IPS-NIHi7 (cell line): Measurements from ENCODE around the gene PCDH10.

Source experiments
- DNase-seq: peaks from one replicate; pipeline ENCODE4 v3.0.0; 2012; ENCODE audit warnings: mixed read lengths; ENCODE audit errors: extremely low spot score

Gene PCDH10

GRCh38 chr4:133148690-133149363, at the start of gene PCDH10:
PCDH10 (plus strand) TSS chr4:133149294; CDS start chr4:133150141, 847 bp downstream.
- DNase-seq, result peak; percentile 88

GRCh38 chr4:133102043-133102442, 47.1 kb upstream of the PCDH10 start:
- no peak for DNase-seq

GRCh38 chr4:133102612-133103409, 46.3 kb upstream of the PCDH10 start:
- DNase-seq, result peak; percentile 18

DNA sequence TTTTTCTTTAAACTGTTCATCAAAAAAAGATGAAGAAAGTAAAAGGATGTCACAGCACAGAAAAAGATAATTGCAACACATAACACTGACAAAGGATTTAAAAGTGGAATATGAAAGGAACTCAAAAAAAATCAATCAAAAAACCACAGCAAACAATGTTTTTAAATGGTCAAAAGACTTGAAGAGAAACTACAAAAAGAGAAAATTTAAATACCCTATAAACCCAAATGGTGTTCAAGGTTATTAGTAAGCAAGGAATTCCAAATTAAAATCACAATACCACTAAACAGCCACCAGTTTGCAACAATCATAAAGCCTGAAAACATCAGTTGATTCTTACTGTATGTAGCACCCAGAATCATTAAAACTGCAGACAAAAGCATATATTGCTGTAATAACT, 36.5 kb upstream of the PCDH10 start:
- DNase-seq, result no peak

- no peak for DNase-seq
These were observed 24.3 kb upstream of the PCDH10 start for GRCh38 chr4:133124746-133125145.

DNA sequence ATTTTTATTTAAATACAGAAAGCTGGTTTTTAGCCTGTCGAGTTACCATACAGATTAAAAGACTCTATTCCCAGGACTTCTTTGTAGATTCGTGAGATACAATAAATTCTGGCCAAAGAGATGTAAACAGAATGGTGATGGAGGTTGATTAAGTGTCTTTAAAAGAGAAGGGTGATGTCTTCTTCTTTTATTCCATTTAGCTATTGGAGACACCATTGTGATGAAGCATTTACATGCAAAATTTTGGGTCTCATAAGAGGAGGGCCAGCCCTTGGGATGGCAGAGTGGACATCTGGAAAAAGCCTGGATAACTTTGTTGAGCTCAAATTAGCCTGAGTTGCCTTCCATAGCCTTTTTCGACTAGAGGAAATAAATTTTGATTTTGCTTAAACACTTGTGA, 21.6 kb upstream of the PCDH10 start:
- DNase-seq, result no peak

DNA sequence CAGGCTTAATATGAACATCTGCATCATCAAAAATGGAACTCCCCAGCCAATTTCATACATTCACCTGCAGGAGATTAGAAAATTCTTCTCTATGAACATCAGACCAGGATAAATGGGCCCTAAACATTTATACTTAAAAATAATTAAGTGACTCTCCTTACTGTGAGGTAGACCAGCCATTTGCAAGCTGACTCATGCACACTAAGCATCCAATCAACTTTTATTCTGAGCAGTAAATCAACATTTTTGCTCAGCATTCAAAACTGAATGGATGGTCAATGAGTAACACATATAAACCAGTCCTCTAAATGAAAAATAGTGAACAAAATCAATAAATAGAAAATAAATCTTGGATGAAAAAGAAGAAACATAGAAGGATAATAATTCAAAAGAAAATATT, 19.9 kb upstream of the PCDH10 start:
- DNase-seq, result no peak

GRCh38 chr4:133130171-133130570, 18.9 kb upstream of the PCDH10 start:
- DNase-seq, result peak; percentile 11

- DNase-seq, result peak; percentile 8
These were observed 17.1 kb upstream of the PCDH10 start for GRCh38 chr4:133131829-133132460.

GRCh38 chr4:133136833-133137232, 12.3 kb upstream of the PCDH10 start:
- no peak for DNase-seq

DNA sequence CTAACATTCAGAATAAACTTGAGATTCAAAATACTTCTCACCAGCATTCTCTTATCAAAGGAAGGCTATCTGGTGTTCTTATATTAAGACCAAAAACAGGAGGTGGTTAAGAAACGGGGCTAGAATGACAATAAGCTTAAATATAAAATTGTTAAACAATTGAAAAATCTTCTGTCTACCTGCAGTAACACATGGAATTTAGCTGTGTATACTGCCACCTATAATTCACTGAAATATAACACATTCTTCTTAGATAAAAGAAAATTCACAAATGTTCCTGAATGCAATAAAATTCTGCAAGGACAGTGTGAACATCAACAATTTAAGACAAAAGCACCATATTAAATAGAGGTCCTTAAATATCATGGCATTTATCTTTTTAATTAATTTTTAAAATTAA, 11.5 kb upstream of the PCDH10 start:
- DNase-seq, result no peak

DNA sequence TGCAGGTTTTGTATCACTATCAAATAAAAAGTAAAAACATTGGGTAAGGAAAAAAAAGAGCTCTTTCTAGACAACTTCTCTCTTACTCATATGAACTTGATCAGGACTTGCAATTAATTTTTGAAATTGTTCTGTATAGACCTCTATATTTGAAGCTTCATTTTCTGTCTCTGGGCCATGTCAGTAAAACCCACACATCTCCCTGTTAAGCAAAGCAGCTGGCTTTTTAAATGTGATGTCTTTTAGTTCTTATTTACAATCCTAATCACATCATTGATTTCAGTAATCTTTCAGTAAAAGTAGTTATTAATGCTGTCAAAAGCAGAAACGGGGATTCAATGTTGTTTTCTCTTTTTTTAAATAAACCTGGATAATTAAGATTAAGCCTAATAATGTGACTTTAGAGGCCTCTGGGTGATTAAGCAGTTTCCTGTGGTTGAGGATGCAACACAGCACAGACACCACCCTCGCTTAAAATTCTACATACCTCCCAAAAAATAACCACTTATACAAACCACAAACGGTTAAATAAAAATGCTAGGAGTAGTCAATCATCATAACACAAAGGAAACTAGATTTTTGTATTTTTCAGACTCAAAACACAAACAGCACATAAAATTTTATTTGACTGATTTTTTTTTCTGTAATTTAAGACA, 5.2 kb upstream of the PCDH10 start:
- no peak for DNase-seq

GRCh38 chr4:133145241-133145640, 3.9 kb upstream of the PCDH10 start:
- no peak for DNase-seq

DNA sequence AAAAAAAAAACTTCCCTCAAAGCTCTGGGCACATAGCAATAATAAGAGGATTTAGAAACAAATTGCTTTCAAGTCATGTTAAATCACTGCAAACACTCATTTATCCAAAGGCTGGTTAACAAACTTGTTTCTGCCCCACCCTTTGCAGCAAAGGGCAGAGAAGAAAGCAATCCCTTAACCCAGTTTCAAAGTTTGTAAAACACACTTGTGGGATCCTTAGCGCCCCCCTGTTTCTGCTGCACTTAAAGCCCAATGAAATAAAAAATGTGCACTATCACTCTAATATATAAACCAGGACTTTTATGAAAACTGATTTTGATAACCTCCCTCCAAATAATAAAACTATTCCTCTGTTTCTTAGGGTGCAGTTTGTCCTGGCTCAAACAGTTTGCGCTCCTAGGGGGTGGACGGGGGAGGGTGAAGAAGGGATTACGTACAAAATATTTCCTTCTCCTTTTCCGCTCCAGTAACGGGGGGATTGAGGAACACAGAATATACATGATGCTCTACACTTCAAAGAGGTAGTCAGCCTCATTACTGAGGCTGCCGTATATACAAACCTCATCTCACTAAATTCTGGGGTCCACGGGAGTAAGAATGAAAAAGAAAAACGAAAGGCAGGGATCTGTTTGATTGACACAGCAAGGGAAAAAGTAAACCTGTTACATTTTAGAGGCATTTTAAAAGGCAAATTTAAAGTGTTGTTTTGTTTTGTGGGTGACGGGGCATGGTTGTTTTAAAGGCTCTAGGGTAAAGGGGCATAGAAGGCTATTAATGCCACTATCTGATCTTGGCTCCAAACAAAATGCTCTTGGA, 3.1 kb upstream of the PCDH10 start:
- DNase-seq, result no peak

GRCh38 chr4:133146574-133147241, 2.4 kb upstream of the PCDH10 start:
- peak; percentile 50 for DNase-seq

DNA sequence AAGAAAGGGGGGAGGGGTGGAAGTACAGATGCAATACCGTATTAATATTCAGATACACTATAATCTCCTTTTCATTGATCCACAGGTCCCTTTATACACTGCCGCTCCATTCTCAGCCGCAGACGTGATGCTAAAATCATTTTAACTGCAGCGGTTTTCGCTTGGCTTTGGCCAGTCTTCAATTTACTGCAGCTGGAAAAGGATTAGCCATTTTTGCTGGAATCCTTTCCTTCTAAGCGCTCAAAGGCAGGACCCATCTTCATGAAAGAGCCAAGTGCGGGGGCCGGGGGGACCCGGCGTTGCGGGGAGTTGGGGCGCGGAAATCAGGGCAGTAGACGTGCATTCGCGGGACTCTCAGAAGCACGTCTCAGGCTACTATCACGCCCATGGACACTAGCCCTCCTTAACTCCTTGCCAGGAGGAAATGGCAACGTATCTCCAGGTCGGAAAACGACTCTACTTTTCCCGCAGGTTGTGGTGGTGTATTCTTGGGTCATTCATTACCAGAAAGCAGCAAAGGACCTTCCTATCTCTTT, 1.7 kb upstream of the PCDH10 start:
- peak; percentile 5 for DNase-seq

- peak; percentile 34 for DNase-seq
These were observed 989 bp upstream of the PCDH10 start for GRCh38 chr4:133147921-133148689.

DNA sequence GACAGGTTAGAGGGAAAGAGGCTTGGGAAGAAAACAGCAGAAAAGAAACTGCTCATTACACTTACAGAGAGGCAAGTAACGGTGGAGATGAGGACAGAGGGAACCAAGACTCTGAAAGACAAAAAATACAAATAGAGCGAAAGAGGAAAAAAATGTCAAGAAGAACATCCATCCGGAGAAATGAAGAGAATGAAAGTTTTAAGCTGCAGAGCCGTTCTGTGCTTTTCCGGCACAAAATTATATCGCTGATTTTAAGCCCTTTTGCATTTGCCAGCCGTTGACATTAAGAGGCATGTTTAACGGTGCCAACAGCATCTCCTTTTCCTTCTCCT, 236 bp downstream of the PCDH10 start:
- no peak for DNase-seq

GRCh38 chr4:133149932-133150471, 908 bp downstream of the PCDH10 start:
- peak; percentile 5 for DNase-seq
